ENCODE results near the gene CSE1L.
"Not testable (repeated sequence)": the region's sequence is repeated elsewhere in the genome, so short reads cannot be mapped to it uniquely, and the experiment has no call there.

CSE1L gene

DNA sequence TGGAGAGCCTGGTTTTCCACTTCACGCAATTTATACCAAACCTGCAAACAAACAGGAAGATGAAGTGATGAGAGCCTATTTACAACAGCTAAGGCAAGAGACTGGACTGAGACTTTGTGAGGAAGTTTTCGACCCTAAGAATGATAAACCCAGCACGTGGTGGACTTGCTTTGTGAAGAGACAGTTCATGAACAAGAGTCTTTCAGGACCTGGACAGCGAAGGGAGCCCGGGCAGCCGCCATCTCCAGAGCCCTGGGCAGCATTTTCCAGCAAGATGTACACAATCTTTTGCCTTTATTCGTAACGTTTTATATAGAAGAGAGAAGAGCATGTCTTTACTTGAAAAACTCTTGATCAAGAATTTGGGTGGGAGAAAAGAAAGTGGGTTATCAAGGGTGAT is 88.7 kb downstream of the CSE1L start:
- DNase-seq = not testable (repeated sequence)

DNA sequence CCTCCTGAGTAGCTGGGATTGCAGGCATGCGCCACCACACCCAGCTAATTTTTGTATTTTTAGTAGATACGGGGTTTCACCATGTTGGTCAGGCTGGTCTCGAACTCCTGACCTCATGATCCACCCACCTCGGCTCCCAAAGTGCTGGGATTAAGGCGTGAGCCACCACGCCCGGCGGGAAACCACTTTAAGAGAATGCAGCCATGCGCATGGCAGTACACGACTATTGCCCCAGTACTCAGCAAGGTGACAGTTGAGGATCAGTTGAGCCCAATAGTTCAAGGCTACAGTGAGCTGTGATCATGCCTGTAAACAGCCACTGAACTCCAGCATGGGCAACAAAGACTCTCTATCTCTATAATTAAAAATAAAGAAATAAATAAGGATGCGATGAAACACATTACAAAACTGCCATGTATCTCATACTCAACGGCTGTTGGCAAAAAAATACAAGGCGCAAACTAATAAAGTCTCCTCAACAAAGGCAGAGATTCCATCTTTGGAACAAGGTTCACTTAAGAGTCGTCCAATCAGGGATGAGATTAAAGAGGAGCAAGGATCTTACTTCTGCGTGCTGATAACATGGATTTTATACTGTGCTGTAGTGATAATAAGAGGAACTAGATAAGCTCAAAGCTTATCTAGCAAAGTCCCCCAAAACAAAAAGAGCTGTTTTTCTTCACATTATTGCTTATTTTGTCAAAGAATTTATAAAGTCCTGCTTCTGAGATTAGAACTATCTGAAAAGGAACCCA is 90.9 kb downstream of the CSE1L start:
- no peak for DNase-seq

DNA sequence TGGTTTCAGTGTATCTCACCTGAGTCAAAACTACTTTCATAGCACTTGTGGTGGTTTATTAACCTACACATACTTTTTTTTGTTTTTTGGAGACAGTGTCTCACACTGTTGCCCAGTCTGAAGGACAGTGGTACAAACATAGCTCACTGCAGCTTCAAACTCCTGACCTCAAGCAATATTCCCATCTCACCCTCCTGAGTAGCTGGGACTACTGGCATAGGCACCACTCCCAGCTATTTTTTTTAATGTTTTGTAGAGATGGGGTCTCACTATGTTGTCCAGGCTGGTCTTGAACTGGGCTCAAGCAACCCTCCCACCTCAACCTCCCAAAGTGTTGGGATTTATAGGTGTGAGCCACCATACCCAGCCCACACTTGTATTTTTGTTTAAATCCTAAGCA is 92.3 kb downstream of the CSE1L start:
- DNase-seq = no peak

- no peak for DNase-seq
Observed at GRCh38 chr20:49140411-49140810, 94.3 kb downstream of the CSE1L start.

DNA sequence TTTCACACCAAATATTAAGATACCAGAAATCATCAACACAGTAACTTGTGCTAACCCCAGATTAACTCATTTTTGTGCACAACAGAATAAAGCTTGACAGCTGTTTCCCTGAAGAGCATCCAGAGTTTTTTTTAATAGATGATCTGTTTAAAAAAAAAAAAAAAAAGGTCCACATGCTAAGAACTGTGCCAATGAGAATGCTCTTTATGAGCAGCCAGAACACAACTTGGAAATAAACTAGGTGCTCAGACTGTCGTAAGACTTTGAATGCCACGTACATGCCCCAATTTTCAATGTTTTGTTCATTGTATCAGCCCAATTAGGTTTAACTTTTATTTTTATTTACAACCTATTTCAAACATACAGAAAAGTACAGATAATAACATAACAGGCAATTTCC is 94.7 kb downstream of the CSE1L start:
- DNase-seq = no peak

Data from SIG-M5 (cell line).